ENCODE measurements around the gene NAA60. TPM values are rescaled to one million over a fixed set of nuclear protein-coding genes. Genes with fewer than 3 reads are reported as not detected.

NAA60 gene
- total and polyA plus RNA-seq, 2 of the 13 experiments (the other 11 are each of a cell fraction or from before 2014, with no cell fraction given) = 14.7 to 32.0 TPM

GRCh38 chr16:3400779-3401688 lies 42.4 kb upstream of the NAA60 start, which contains the start of the genes ZNF174 and ZSCAN32 (continued):
- no peak for TF ChIP-seq CEBPZ (IDR thresholded peaks at IDR 0.05; ENCODE audit: low read length)
- TF ChIP-seq FLYWCH1 (CRISPR knock-in tag; IDR thresholded peaks at IDR 0.05) = no peak
- peak; percentile 83; the same call in 1 of the 3 replicates for TF ChIP-seq MXI1 (IDR thresholded peaks at IDR 0.05; ENCODE audit: borderline replicate concordance, low read depth, low read length)
- TF ChIP-seq KDM5B (CRISPR knock-in tag; IDR thresholded peaks at IDR 0.05; ENCODE audit: borderline replicate concordance) = peak; percentile 87; the same call in 1 of the 2 replicates
- peak; percentile 92 for TF ChIP-seq ZNF574 (CRISPR knock-in tag; IDR thresholded peaks at IDR 0.05)
- 0 out of 2 replicates have a peak, but pooled peaks have one; percentile 35 for TF ChIP-seq ZNF549 (CRISPR knock-in tag; IDR thresholded peaks at IDR 0.05)
- 0 out of 2 replicates have a peak, but pooled peaks have one; percentile 40 for TF ChIP-seq ZNF235 (CRISPR knock-in tag; IDR thresholded peaks at IDR 0.05; ENCODE audit: borderline replicate concordance)
- no peak for TF ChIP-seq ARID3A (IDR thresholded peaks at IDR 0.05; ENCODE audit: low read depth, low read length)
- TF ChIP-seq MTF2 (CRISPR knock-in tag; IDR thresholded peaks at IDR 0.05; ENCODE audit: borderline replicate concordance) = peak; percentile 76; the same call in 1 of the 2 replicates
- TF ChIP-seq ZNF34 (CRISPR knock-in tag; IDR thresholded peaks at IDR 0.05; ENCODE audit: borderline replicate concordance) = no peak
- TF ChIP-seq ZNF260 (CRISPR knock-in tag; IDR thresholded peaks at IDR 0.05; ENCODE audit: borderline replicate concordance, low read depth) = no peak
- TF ChIP-seq TCF7 (IDR thresholded peaks at IDR 0.05; ENCODE audit: low read depth) = no peak
- TF ChIP-seq RARA (CRISPR knock-in tag; IDR thresholded peaks at IDR 0.05) = peak; percentile 65
- TF ChIP-seq ZNF280D (CRISPR knock-in tag; IDR thresholded peaks at IDR 0.05) = no peak
